ENCODE measurements around the gene CCDC102A.
"Not testable (repeated sequence)": the region's sequence is repeated elsewhere in the genome, so short reads cannot be mapped to it uniquely, and the experiment has no call there.

CCDC102A gene

GRCh38 chr16:57501492-57501891 lies 34.9 kb downstream of the CCDC102A start:
- DNase-seq (ENCODE audit: low spot score): no peak
- in situ Hi-C loops (cut with MboI; ENCODE audit: low pct_unique_long_range_greater_than_20kb, low sequenced_read_pairs, unreplicated experiment): no loop called here
- TF ChIP-seq CTCF (IDR thresholded peaks at IDR 0.05; ENCODE audit: extremely low read depth, insufficient read depth, missing control alignments): no peak

- TF ChIP-seq CTCF (IDR thresholded peaks at IDR 0.05; ENCODE audit: extremely low read depth, insufficient read depth, missing control alignments): no peak
- no peak for DNase-seq (ENCODE audit: low spot score)
- in situ Hi-C loops (cut with MboI; ENCODE audit: low pct_unique_long_range_greater_than_20kb, low sequenced_read_pairs, unreplicated experiment): no loop called here
These were observed 35.7 kb downstream of the CCDC102A start for GRCh38 chr16:57500578-57501111.

- in situ Hi-C loops (cut with MboI; ENCODE audit: low pct_unique_long_range_greater_than_20kb, low sequenced_read_pairs, unreplicated experiment); DNase-seq (ENCODE audit: low spot score): not testable (repeated sequence)
These were observed 36.4 kb downstream of the CCDC102A start for GRCh38 chr16:57499941-57500340.

GRCh38 chr16:57498031-57498430 lies 38.3 kb downstream of the CCDC102A start:
- no peak for DNase-seq (ENCODE audit: low spot score)
- in situ Hi-C loops (cut with MboI; ENCODE audit: low pct_unique_long_range_greater_than_20kb, low sequenced_read_pairs, unreplicated experiment): no loop called here
- TF ChIP-seq CTCF (IDR thresholded peaks at IDR 0.05; ENCODE audit: extremely low read depth, insufficient read depth, missing control alignments): no peak

- in situ Hi-C loops (cut with MboI; ENCODE audit: low pct_unique_long_range_greater_than_20kb, low sequenced_read_pairs, unreplicated experiment): no loop called here
- no peak for TF ChIP-seq CTCF (IDR thresholded peaks at IDR 0.05; ENCODE audit: extremely low read depth, insufficient read depth, missing control alignments)
- no peak for DNase-seq (ENCODE audit: low spot score)
These were observed 39.2 kb downstream of the CCDC102A start for GRCh38 chr16:57497121-57497520.

GRCh38 chr16:57493767-57494166 lies 42.6 kb downstream of the CCDC102A start:
- DNase-seq (ENCODE audit: low spot score): no peak
- TF ChIP-seq CTCF (IDR thresholded peaks at IDR 0.05; ENCODE audit: extremely low read depth, insufficient read depth, missing control alignments): no peak
- in situ Hi-C loops (cut with MboI; ENCODE audit: low pct_unique_long_range_greater_than_20kb, low sequenced_read_pairs, unreplicated experiment): no loop called here

GRCh38 chr16:57489229-57489628 lies 47.1 kb downstream of the CCDC102A start:
- no peak for DNase-seq (ENCODE audit: low spot score)

More at GRCh38 chr16:57489229-57489628, 47.1 kb downstream of the CCDC102A start:
- no peak for TF ChIP-seq CTCF (IDR thresholded peaks at IDR 0.05; ENCODE audit: extremely low read depth, insufficient read depth, missing control alignments)
- in situ Hi-C loops (cut with MboI; ENCODE audit: low pct_unique_long_range_greater_than_20kb, low sequenced_read_pairs, unreplicated experiment): no loop called here
